ENCODE measurements around the gene TAF5.
"Not testable (repeated sequence)": the region's sequence is repeated elsewhere in the genome, so short reads cannot be mapped to it uniquely, and the experiment has no call there.

Gene TAF5

GRCh38 chr10:103367782-103368518 is at the start of gene TAF5:
TSS of gene TAF5 (plus strand) at chr10:103367976. CDS start at chr10:103367990, 14 bp downstream.
- peaks cover 0 to 3% of the 10 kb centered on the region in 2 donors for H3K4me1 Mint-ChIP-seq
- H3K27ac Mint-ChIP-seq = peak within 1 kb of the TSS; percentile 93
- DNase-seq (peak; percentile 91), ATAC-seq (replicated peaks) (peak; percentile 68 to 76)
- no peaks in the 10 kb centered on the region for H3K9me3 Mint-ChIP-seq
- peak within 1 kb of the TSS; percentile 91 to 95 for H3K4me3 Mint-ChIP-seq
- no peaks in the 10 kb centered on the region for H3K27me3 Mint-ChIP-seq
- no peaks in the 10 kb centered on the region for H3K36me3 Mint-ChIP-seq

- DNase-seq (no peak), ATAC-seq (replicated peaks) (no peak)
- Mint-ChIP-seq H3K27me3 (no peaks in the 10 kb centered on the region), H3K36me3 (peaks cover 16 to 29% of the 10 kb centered on the region in 2 donors), H3K27ac (no peak overlapping the region), H3K4me3 (no peak overlapping the region), H3K4me1 (no peaks in the 10 kb centered on the region), H3K9me3 (no peaks in the 10 kb centered on the region)
These were observed 39.9 kb upstream of the TAF5 start for GRCh38 chr10:103327906-103328305.

GRCh38 chr10:103333934-103334520 is 33.7 kb upstream of the TAF5 start:
- H3K4me3 Mint-ChIP-seq = no peak overlapping the region
- H3K4me1 Mint-ChIP-seq = no peaks in the 10 kb centered on the region
- ATAC-seq (replicated peaks) = no peak
- H3K27ac Mint-ChIP-seq = no peak overlapping the region
- no peaks in the 10 kb centered on the region for H3K27me3 Mint-ChIP-seq
- no peak for DNase-seq
- H3K36me3 Mint-ChIP-seq = peaks cover 19 to 27% of the 10 kb centered on the region in 2 donors
- no peaks in the 10 kb centered on the region for H3K9me3 Mint-ChIP-seq

- Mint-ChIP-seq H3K27ac (no peak overlapping the region), H3K4me1 (no peaks in the 10 kb centered on the region), H3K36me3 (peaks cover 22 to 31% of the 10 kb centered on the region in 2 donors), H3K4me3 (no peak overlapping the region), H3K9me3 (no peaks in the 10 kb centered on the region), H3K27me3 (no peaks in the 10 kb centered on the region)
- ATAC-seq (replicated peaks) (no peak), DNase-seq (no peak)
These were observed 33.2 kb upstream of the TAF5 start for GRCh38 chr10:103334567-103334966.

- H3K4me3 Mint-ChIP-seq = no peak overlapping the region
- ATAC-seq (replicated peaks) (no peak), DNase-seq (no peak)
- no peak overlapping the region for H3K27ac Mint-ChIP-seq
- H3K27me3 Mint-ChIP-seq = no peaks in the 10 kb centered on the region
- no peaks in the 10 kb centered on the region for H3K4me1 Mint-ChIP-seq
- no peaks in the 10 kb centered on the region for H3K9me3 Mint-ChIP-seq
- peaks cover 16 to 21% of the 10 kb centered on the region in 2 donors for H3K36me3 Mint-ChIP-seq
These were observed 31.4 kb upstream of the TAF5 start for GRCh38 chr10:103336370-103336769.

- Mint-ChIP-seq H3K36me3 (peaks cover 0 to 4% of the 10 kb centered on the region in 2 donors), H3K4me3 (peak overlapping the region; percentile 97 to 100), H3K27ac (peak overlapping the region; percentile 96), H3K27me3 (no peaks in the 10 kb centered on the region), H3K9me3 (peaks cover 0 to 1% of the 10 kb centered on the region in 2 donors), H3K4me1 (peaks cover 3 to 11% of the 10 kb centered on the region in 2 donors)
- DNase-seq (no peak), ATAC-seq (replicated peaks) (no peak)
These were observed 17.6 kb upstream of the TAF5 start for GRCh38 chr10:103350175-103350516.

GRCh38 chr10:103350517-103351260 is 17.1 kb upstream of the TAF5 start, which contains the start of gene PCGF6:
TSS of gene PCGF6 (minus strand) at chr10:103351140. CDS start at chr10:103351066, 74 bp downstream.
- Mint-ChIP-seq H3K4me1 (peaks cover 3 to 11% of the 10 kb centered on the region in 2 donors), H3K36me3 (peaks cover 0 to 1% of the 10 kb centered on the region in 2 donors), H3K27ac (peak within 1 kb of the TSS; percentile 96), H3K9me3 (peaks cover 0 to 1% of the 10 kb centered on the region in 2 donors), H3K27me3 (no peaks in the 10 kb centered on the region), H3K4me3 (peak within 1 kb of the TSS; percentile 97 to 100)
- ATAC-seq (replicated peaks) (peak; percentile 87 to 89), DNase-seq (peak; percentile 76)

- peaks cover 3 to 11% of the 10 kb centered on the region in 2 donors for H3K4me1 Mint-ChIP-seq
- H3K36me3 Mint-ChIP-seq = no peaks in the 10 kb centered on the region
- no peak for DNase-seq
- ATAC-seq (replicated peaks) = no peak
- H3K9me3 Mint-ChIP-seq = peaks cover 0 to 1% of the 10 kb centered on the region in 2 donors
- no peaks in the 10 kb centered on the region for H3K27me3 Mint-ChIP-seq
- no peak overlapping the region for H3K27ac Mint-ChIP-seq
- H3K4me3 Mint-ChIP-seq = no peak overlapping the region
These were observed 14.5 kb upstream of the TAF5 start for GRCh38 chr10:103353281-103353680.

- not testable (repeated sequence) for DNase-seq; H3K9me3 Mint-ChIP-seq; ATAC-seq (replicated peaks); H3K4me3 Mint-ChIP-seq; H3K27ac Mint-ChIP-seq; H3K27me3 Mint-ChIP-seq; H3K4me1 Mint-ChIP-seq; H3K36me3 Mint-ChIP-seq
These were observed 13.2 kb upstream of the TAF5 start for GRCh38 chr10:103354567-103354966.

GRCh38 chr10:103355906-103356599 is 11.7 kb upstream of the TAF5 start:
- H3K9me3 Mint-ChIP-seq = no peaks in the 10 kb centered on the region
- no peaks in the 10 kb centered on the region for H3K4me1 Mint-ChIP-seq
- H3K4me3 Mint-ChIP-seq = no peak overlapping the region
- no peaks in the 10 kb centered on the region for H3K36me3 Mint-ChIP-seq
- DNase-seq = no peak
- ATAC-seq (replicated peaks) = no peak
- no peak overlapping the region for H3K27ac Mint-ChIP-seq
- no peaks in the 10 kb centered on the region for H3K27me3 Mint-ChIP-seq

- not testable (repeated sequence) for H3K36me3 Mint-ChIP-seq, H3K9me3 Mint-ChIP-seq, H3K27me3 Mint-ChIP-seq
These were observed 8.3 kb upstream of the TAF5 start for GRCh38 chr10:103359493-103359892.

GRCh38 chr10:103360791-103361190 is 7.0 kb upstream of the TAF5 start:
- not testable (repeated sequence) for H3K4me1 Mint-ChIP-seq

More at GRCh38 chr10:103359493-103359892, 8.3 kb upstream of the TAF5 start:
- ATAC-seq (replicated peaks); DNase-seq; H3K27ac Mint-ChIP-seq; H3K4me3 Mint-ChIP-seq; H3K4me1 Mint-ChIP-seq: not testable (repeated sequence)

GRCh38 chr10:103367379-103367781 is 396 bp upstream of the TAF5 start:
- DNase-seq = no peak
- Mint-ChIP-seq H3K27ac (peak overlapping the region; percentile 93), H3K36me3 (no peaks in the 10 kb centered on the region), H3K27me3 (no peaks in the 10 kb centered on the region), H3K4me3 (peak overlapping the region; percentile 91 to 95), H3K9me3 (no peaks in the 10 kb centered on the region), H3K4me1 (peaks cover 0 to 3% of the 10 kb centered on the region in 2 donors)
- ATAC-seq (replicated peaks) = no peak

More at GRCh38 chr10:103360791-103361190, 7.0 kb upstream of the TAF5 start:
- ATAC-seq (replicated peaks); H3K27ac Mint-ChIP-seq; H3K36me3 Mint-ChIP-seq; H3K27me3 Mint-ChIP-seq; DNase-seq; H3K9me3 Mint-ChIP-seq; H3K4me3 Mint-ChIP-seq: not testable (repeated sequence)

- Mint-ChIP-seq H3K36me3 (peaks cover 20 to 22% of the 10 kb centered on the region in 2 donors), H3K27me3 (no peaks in the 10 kb centered on the region), H3K4me3 (no peak overlapping the region), H3K9me3 (no peaks in the 10 kb centered on the region), H3K27ac (no peak overlapping the region), H3K4me1 (peaks cover 0 to 3% of the 10 kb centered on the region in 2 donors)
- DNase-seq (no peak), ATAC-seq (replicated peaks) (no peak)
These were observed 5.8 kb downstream of the TAF5 start for GRCh38 chr10:103373544-103373943.

Data from stimulated activated naive B cell treated with anti-CD40 and anti-IgM and Interleukin-4, amounts not matched to agents 10 μg/mL and 1 μg/mL and 100 μg/mL, for 72 hours (primary cell).